ACHN (cell line): ENCODE measurements around the gene PLCXD3.
A peak's percentile ranks its signal among the peaks of the same experiment; 100 is the strongest.

Experiments
- DNase-seq: peaks from one replicate; pipeline ENCODE4 v3.0.0-alpha.2; 2015
- in situ Hi-C: cut with HindIII; loops from 2 replicates; pipeline ENCODE4 v1.10.0; 2017; ENCODE audit warnings: low sequenced_read_pairs, low pct_ligation_motif_present, low pct_unique_long_range_greater_than_20kb

PLCXD3 gene

DNA sequence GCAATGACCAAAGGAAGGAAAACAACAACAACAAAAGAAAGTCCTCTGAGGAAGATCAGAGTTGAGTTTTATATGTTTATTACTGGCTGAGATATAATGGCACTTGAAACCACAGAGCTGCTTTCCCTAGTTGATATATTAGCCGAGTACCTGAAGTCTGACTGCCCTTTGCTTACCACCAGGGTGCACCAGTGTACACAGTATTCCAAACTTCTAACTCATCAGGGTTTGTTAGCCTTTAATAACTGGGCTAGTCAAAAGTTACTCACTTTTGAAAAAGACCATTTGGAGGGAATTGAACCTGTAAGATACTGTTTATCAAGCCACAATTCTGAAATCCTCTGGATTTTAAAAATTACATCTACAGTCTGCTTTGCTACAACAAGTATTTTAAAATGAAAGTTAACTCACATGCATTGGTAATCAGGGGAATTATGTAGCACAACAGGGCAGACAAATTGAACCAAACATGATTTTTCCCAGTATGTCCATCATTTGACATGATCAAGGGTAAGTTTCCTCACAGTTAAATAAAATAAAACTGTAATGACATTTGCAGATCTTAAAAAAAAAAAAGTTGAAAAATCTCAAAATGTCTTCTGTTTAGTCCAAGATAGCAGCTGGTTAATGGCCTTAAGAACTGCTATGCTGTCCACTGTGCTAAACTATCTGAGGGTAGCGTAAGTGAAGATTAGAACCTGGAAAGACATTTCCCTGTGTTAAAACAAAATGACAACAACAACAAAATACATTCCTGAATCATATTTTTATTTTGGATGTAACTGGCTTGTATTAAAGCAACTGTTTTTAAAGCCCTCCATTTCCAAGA lies 239.8 kb downstream of the PLCXD3 start:
- DNase-seq: peak; percentile 44
- in situ Hi-C loops: no loop called here

DNA sequence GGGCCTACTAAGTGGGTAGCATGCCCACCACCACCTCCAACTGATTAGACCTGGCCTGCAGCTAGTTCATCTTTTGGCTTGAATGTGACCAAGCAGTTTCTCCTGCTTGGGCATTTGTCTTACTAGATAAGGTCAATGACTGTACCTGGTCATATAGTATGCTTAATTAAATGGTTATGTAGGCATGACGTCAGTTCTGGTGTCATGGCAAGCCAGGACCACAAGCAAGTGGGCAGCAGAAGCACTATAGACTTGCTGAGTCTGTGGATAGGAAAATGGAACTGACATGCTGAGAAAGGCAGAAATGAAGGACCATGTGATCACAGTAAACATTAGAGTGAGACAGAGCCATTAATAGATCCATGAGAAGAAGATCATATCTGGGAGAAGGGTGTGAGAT lies 241.5 kb downstream of the PLCXD3 start:
- DNase-seq: no peak
- in situ Hi-C loops: no loop called here

GRCh38 chr5:41266377-41266776 lies 244.0 kb downstream of the PLCXD3 start:
- DNase-seq: no peak
- in situ Hi-C loops: no loop called here

DNA sequence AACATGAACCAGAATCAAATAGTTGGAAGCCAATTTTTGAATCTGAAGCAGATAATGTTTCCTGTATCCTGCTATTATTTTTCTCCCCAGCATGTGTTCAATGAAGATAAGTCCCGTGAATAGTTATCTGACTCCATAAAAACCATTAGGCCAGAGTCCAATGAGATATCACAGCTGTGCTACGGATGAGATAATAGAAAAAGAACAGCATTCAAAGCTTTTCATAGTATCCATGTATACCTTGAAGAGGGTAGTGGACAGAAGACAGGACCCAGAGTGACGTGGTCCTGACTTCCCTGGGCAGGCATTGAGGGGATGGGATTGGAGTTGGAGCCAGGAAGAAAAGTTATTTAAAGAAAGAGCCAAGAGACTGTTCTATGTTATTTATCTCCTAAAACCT lies 246.4 kb downstream of the PLCXD3 start:
- in situ Hi-C loops: no loop called here
- no peak for DNase-seq

DNA sequence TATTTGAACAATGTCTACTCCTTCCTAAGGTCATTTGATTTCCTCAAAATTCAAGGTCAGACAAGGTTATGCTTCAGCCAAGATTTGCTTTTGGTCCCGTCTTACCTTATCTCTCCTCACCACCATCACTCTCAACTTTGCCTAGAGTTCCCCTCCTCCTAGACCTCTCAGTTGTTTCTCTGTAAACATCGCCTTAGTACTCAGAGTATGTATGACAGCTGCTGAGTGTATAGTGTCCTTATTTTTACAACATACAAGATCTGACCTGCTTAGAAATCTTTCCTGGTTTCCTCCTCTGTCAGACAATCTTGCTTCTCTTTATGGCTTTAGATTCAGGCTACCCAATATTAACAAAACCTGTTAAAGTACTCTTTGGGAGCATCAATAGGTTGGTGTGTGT lies 247.1 kb downstream of the PLCXD3 start:
- in situ Hi-C loops: no loop called here
- no peak for DNase-seq
